Epithelial cell of proximal tubule (primary cell): ENCODE measurements around the gene PIF1. TPM values are rescaled to one million over a fixed set of nuclear protein-coding genes. Genes with fewer than 3 reads are reported as not detected.
A peak's percentile ranks its signal among the peaks of the same experiment; 100 is the strongest.

Source experiments
- DNase-seq: peaks from one replicate; pipeline ENCODE4 v3.0.0-alpha.2; 2011; ENCODE audit warnings: low read depth
- H3K4me3 ChIP-seq: 2 replicates; pipeline ENCODE4 v1.5.1; 2011; ENCODE audit warnings: low read depth, mild to moderate bottlenecking, low read length
- CTCF ChIP-seq: conservative IDR thresholded peaks from 2 replicates; pipeline ENCODE4 v1.5.1; 2012; ENCODE audit warnings: low read depth, mild to moderate bottlenecking, low read length
- total RNA-seq: library from RNA; depleted of rRNA; stranded (reverse); fragments of >200 nt; gene quantifications from 2 replicates; pipeline ENCODE4 v1.2.3, GENCODE V29; 2015

PIF1 gene
- total RNA-seq, 1 donor from 2014 or later, result 23.3 TPM

GRCh38 chr15:64781299-64781698 is 44.1 kb downstream of the PIF1 start:
- no peak overlapping the region for H3K4me3 ChIP-seq
- TF ChIP-seq CTCF, result no peak
- no peak for DNase-seq

- H3K4me3 ChIP-seq, result no peak overlapping the region
- TF ChIP-seq CTCF, result no peak
- no peak for DNase-seq
Observed at GRCh38 chr15:64780600-64781156, 44.8 kb downstream of the PIF1 start.

GRCh38 chr15:64779630-64780029 is 45.8 kb downstream of the PIF1 start:
- no peak overlapping the region for H3K4me3 ChIP-seq
- DNase-seq, result no peak
- TF ChIP-seq CTCF, result no peak

- TF ChIP-seq CTCF, result no peak
- no peak for DNase-seq
Observed at GRCh38 chr15:64779024-64779423, 46.4 kb downstream of the PIF1 start.

GRCh38 chr15:64776402-64776786 is 49.1 kb downstream of the PIF1 start:
- DNase-seq, result no peak
- TF ChIP-seq CTCF, result no peak
- no peak overlapping the region for H3K4me3 ChIP-seq

More at GRCh38 chr15:64779024-64779423, 46.4 kb downstream of the PIF1 start:
- no peak overlapping the region for H3K4me3 ChIP-seq

GRCh38 chr15:64775551-64776401 is 49.7 kb downstream of the PIF1 start, which contains the start of gene RBPMS2:
RBPMS2 (minus strand) TSS chr15:64775589; CDS start chr15:64775319, 270 bp downstream.
- no peak for DNase-seq
- TF ChIP-seq CTCF, result no peak
- peak within 1 kb of the TSS; percentile 55 for H3K4me3 ChIP-seq
